C4-2B (cell line): ENCODE results near the gene SEPTIN12.
A peak's percentile ranks its signal among the peaks of the same experiment; 100 is the strongest.

Experiments
- H3K27ac ChIP-seq: fragments of 450-650 bp; 2 replicates; pipeline ENCODE4 v1.5.1; 2017
- CTCF ChIP-seq: fragments of 450-650 bp; conservative IDR thresholded peaks from 2 replicates; pipeline ENCODE4 v1.5.1; 2017; ENCODE audit warnings: mild to moderate bottlenecking
- ZFX ChIP-seq: fragments of 450-650 bp; IDR thresholded peaks from 2 replicates; pipeline ENCODE4 v1.6.1; 2017

Gene SEPTIN12

GRCh38 chr16:4802659-4803287 lies 14.6 kb upstream of the SEPTIN12 start:
- peak overlapping the region; percentile 83 for H3K27ac ChIP-seq
- TF ChIP-seq ZFX (no peak), CTCF (no peak)

GRCh38 chr16:4801962-4802658 lies 14.0 kb upstream of the SEPTIN12 start, which contains the start of gene ROGDI:
TSS of gene ROGDI (minus strand) at chr16:4802633. CDS start at chr16:4802571, 62 bp downstream.
- TF ChIP-seq ZFX = peak; percentile 23; the same call in 1 of the 2 replicates
- no peak for TF ChIP-seq CTCF
- peak within 1 kb of the TSS; percentile 83 for H3K27ac ChIP-seq

GRCh38 chr16:4801051-4801961 lies 13.2 kb upstream of the SEPTIN12 start:
- no peak for TF ChIP-seq CTCF
- TF ChIP-seq ZFX = no peak
- peak overlapping the region; percentile 83 for H3K27ac ChIP-seq

GRCh38 chr16:4800290-4801041 lies 12.3 kb upstream of the SEPTIN12 start:
- H3K27ac ChIP-seq = peak overlapping the region; percentile 83
- TF ChIP-seq CTCF = no peak
- TF ChIP-seq ZFX = no peak

GRCh38 chr16:4799171-4799855 lies 11.2 kb upstream of the SEPTIN12 start:
- TF ChIP-seq CTCF (no peak), ZFX (no peak)
- peak overlapping the region; percentile 83; the same call in 1 of the 2 replicates for H3K27ac ChIP-seq

- H3K27ac ChIP-seq = no peak overlapping the region
- TF ChIP-seq ZFX (no peak), CTCF (no peak)
Observed at GRCh38 chr16:4798456-4798855, 10.3 kb upstream of the SEPTIN12 start.
